HG02973 (cell line): ENCODE measurements around the gene NEK10.

ENCODE experiments used
- ATAC-seq: cut with Tn5 transposase; IDR thresholded peaks from one replicate; pipeline ENCODE4 v1.9.1; 2021; ENCODE audit warnings: moderate library complexity; ENCODE audit not compliant: unreplicated experiment

The NEK10 gene

DNA sequence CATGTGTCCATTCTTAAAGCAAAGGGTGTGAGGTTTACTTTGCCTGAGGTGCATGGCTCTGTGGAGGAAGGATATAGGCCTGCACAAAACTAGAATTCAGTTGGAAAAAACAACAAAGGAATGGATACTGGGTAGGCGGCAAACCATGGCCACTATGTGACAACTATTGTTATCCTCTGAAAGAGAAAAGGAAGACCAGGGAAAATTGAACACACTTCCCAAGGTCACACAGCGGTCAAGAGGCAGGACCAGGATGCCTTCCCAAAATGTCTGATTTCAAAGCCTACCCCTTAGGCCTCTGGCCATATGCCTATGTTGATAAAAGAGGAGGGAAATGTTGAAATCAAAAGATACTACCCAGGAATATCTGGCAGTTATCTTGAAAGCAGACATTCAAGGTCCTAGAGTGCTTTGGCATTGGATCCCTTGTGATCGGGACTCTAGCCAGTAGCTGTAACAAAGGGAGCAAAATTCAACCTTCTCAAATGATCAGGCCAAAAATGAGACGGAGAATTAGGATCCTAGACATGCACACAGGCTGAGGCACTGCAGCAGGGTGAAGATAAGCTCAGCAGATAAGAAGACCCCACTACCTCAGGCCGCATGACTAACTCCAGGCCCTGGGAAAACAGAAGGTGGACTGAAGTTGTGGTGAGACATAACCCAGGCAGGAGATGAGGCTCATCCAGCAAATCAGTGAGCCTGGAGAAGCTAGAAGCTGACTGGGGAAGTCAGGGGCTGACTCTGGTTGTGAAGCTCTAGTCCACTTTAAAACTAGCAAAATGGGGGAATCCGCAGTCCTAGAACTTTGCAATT lies 292.2 kb downstream of the NEK10 start:
- ATAC-seq: no peak

DNA sequence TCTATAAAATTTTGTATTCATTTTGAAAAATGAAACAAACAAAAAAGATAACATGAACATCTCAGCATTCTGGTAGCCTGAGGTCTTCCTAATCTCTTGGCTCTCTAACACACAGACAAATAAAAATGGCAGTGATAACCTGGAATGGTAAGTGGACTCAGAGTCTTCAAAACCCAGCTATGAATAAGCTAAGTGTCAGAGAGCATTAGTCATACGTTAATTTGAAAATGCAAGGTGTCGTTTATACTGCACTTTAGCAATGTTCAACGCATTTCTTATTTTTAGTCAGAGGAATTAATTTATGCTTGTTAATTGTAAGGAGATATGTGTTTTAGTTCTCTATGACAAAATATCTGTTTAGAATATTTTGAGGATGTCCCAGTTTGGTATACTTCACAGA lies 294.3 kb downstream of the NEK10 start:
- ATAC-seq: no peak

DNA sequence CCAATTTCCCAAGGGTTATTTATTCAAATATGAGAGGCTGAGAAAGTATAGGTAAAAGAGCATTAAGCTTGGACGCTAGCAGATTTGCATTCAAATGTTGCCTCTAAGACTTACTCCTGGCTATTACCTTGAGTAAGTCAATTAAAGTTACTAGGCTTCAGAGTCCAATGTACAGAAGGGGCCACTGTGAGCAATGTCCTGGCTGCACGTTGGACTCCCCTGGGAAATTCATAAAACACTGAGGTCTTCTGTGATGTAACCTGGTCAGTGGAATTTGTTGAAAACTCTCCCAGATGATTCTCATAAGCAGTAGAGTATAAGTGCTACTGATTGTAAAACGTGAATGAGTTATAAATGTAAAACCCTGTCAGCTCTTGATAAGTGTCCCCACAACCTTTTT lies 295.3 kb downstream of the NEK10 start:
- no peak for ATAC-seq

DNA sequence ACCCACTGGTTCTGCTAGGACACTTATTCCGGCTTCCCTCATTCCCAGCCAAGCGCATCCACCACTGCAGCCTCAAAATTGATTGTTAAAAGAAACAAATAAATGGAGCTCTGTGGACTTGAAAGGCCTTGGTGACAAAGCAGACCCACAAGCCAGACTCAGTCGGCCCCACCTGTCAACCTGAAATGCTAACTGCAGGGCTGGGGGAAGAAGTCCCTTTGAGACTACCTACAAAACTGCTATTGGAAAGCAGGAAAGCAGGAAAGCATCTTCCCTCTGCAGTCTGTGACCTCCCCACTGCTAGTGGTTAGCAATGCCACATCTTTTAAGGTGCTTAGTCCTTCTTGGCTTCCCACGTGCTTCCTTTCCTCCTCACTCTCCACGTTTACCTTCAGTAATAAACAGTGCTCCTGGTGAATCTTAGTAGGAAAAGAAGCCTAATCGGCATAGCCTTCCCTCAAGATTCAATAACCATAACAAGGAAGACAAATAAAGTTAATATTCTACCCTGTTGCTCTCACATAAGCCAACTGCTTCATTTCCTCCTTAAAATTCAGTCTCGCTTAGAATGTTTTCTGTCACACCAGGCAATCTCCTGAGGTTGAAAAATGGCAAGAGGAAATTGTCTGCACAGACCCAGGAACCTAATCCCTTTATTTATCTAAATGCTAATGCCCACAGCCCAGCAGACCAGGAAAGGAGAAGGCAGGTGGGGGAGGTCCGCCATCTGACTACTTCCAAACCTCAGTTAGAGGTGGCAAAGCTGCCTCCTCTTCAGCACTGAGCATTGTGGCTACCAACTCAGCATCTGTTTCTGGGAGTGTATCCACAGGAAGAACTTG lies 296.2 kb downstream of the NEK10 start:
- ATAC-seq: no peak

DNA sequence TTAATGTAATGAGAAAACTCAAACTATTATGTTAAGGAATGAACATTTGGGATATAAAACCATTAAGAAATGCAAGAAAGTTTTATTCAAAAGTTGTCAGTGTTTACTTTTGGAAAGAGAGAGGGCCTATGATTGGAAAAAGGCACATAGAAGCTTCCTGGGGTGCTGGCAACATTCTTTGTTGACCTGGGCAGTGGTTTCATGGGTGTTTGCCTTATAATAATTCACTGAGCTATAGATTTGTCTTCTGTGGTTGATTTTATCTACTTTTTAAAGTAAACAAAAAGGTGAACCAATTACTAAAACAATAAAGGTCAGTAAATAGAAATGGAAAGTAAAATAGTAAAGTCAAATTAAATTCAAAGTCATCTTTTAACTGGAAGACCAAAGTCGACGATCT lies 308.8 kb downstream of the NEK10 start:
- no peak for ATAC-seq
